HepG2 (cell line): ENCODE data around the gene STMN3. TPM values are rescaled to one million over a fixed set of nuclear protein-coding genes. Genes with fewer than 3 reads are reported as not detected.

Source experiments
- ELF4 ChIP-seq: sonication (generic); formaldehyde crosslinking; IDR thresholded peaks from 2 replicates; pipeline ENCODE4 v1.5.0; 2020; ENCODE audit warnings: missing genetic modification reagents, mild to moderate bottlenecking, moderate library complexity, borderline replicate concordance
- FOXK2 ChIP-seq: fragments of 450-650 bp; IDR thresholded peaks from 2 replicates; pipeline ENCODE4 v1.6.1; 2016
- HOXA5 ChIP-seq: sonication (generic); formaldehyde crosslinking; IDR thresholded peaks from 2 replicates; pipeline ENCODE4 v1.4.0; 2020; ENCODE audit warnings: missing genetic modification reagents
- NKX3-1 ChIP-seq: sonication (generic); formaldehyde crosslinking; IDR thresholded peaks from 2 replicates; pipeline ENCODE4 v1.5.0; 2020; ENCODE audit warnings: missing genetic modification reagents
- SRY ChIP-seq: sonication (generic); formaldehyde crosslinking; IDR thresholded peaks from 2 replicates; pipeline ENCODE4 v1.8.0; 2022; ENCODE audit warnings: mild to moderate bottlenecking, missing genetic modification reagents
- YEATS2 ChIP-seq: sonication (generic); formaldehyde crosslinking; IDR thresholded peaks from 2 replicates; pipeline ENCODE4 v1.4.0; 2020; ENCODE audit warnings: missing genetic modification reagents, borderline replicate concordance
- ZMAT3 ChIP-seq: sonication (generic); formaldehyde crosslinking; conservative IDR thresholded peaks from 2 replicates; pipeline ENCODE4 v1.7.0; 2021; ENCODE audit warnings: missing genetic modification reagents
- ZNF10 ChIP-seq: sonication (generic); formaldehyde crosslinking; IDR thresholded peaks from 2 replicates; pipeline ENCODE4 v1.4.0; 2020; ENCODE audit warnings: mild to moderate bottlenecking, low read depth, missing genetic modification reagents, borderline replicate concordance
- ZNF24 ChIP-seq: fragments of 450-650 bp; IDR thresholded peaks from 2 replicates; pipeline ENCODE4 v1.6.1; 2017; ENCODE audit warnings: antibody characterized with exemption, mild to moderate bottlenecking
- ZNF614 ChIP-seq: IDR thresholded peaks from 2 replicates; pipeline ENCODE4 v1.6.1; 2018; ENCODE audit warnings: missing biosample characterization, missing genetic modification reagents, inconsistent platforms, borderline replicate concordance
- ZNF644 ChIP-seq: IDR thresholded peaks from 2 replicates; pipeline ENCODE4 v1.6.1; 2016; ENCODE audit warnings: low read depth
- ZNF761 ChIP-seq: sonication (generic); formaldehyde crosslinking; conservative IDR thresholded peaks from 2 replicates; pipeline ENCODE4 v1.4.0; 2020; ENCODE audit warnings: mild to moderate bottlenecking, missing genetic modification reagents
- ZNF839 ChIP-seq: sonication (generic); formaldehyde crosslinking; IDR thresholded peaks from 2 replicates; pipeline ENCODE4 v1.4.0; 2020; ENCODE audit warnings: missing genetic modification reagents, mild to moderate bottlenecking, borderline replicate concordance
- polyA plus RNA-seq, 8 experiments: library from polyadenylated mRNA; depleted of rRNA in 3 of 8; stranded (reverse) in 7 of 8; unstranded in 1 of 8; fragments of >200 nt; fragmentation: Illumina TruSeq in 4 of 8; extraction: Trizol in 4 of 8; gene quantifications; 2 replicates each; pipeline versions ENCODE4 v1.2.1 to v1.2.3, GENCODE V29; 2011 to 2016; ENCODE audit warnings: low read depth in 4 of 8, missing spikeins in 1 of 8, mixed read lengths in 1 of 8; ENCODE audit not compliant: insufficient read depth in 1 of 8
- total RNA-seq, 5 experiments: library from RNA; depleted of rRNA; stranded (reverse); fragments of >200 nt; fragmentation: Illumina TruSeq; extraction: Trizol; gene quantifications; 2 replicates each; pipeline ENCODE4 v1.2.3, GENCODE V29; 2016; ENCODE audit warnings: low read depth in 1 of 5
- TF ChIP-seq, protein P1 (sequence below): sonication (generic); formaldehyde crosslinking; IDR thresholded peaks from 2 replicates; pipeline ENCODE4 v1.4.0; 2020; ENCODE audit warnings: mild to moderate bottlenecking, low read depth, missing genetic modification reagents
- TF ChIP-seq, protein P2 (sequence below): sonication (generic); formaldehyde crosslinking; IDR thresholded peaks from 2 replicates; pipeline ENCODE4 v1.4.0; 2020; ENCODE audit warnings: missing genetic modification reagents
- TF ChIP-seq, protein P3 (sequence below): sonication (generic); formaldehyde crosslinking; IDR thresholded peaks from 2 replicates; pipeline ENCODE4 v1.4.0; 2020; ENCODE audit warnings: mild to moderate bottlenecking, missing genetic modification reagents, borderline replicate concordance

Gene STMN3
- total and polyA plus RNA-seq, 2 of the 13 experiments (the other 11 are each of a cell fraction or from before 2014, with no cell fraction given), result 21.0 to 48.3 TPM

DNA sequence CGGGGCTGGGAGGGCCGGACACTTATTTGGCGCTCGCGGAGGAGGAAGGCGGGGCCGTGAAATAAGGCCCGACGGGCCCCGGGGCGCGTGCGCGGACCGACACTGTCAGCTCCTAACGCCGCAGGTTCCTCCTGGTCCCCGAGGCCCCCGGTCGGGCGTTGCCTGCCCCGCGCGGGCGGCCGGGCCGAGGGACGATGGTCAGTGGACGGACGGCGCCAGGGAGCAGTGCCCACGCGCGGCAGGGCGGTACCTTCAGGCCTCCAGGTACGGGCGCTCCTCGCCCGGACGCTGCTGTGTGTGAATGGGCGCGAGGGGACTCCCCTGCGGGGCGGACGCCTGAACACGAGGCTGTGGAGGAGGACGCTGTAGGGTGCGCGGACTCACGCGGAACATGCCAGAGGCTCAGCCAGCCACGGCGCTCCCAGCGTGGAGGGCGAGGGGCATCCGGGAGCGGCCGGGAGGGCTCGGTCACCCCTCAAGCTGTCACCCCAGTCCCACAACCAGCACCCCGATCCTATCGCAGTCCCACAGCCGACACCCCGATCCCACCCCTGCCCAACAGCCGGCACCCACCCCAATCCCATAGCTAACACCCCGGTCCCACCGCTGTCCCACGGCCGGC lies 26.0 kb downstream of the STMN3 start (continued):
- TF ChIP-seq ZNF761 (CRISPR knock-in tag) (peak; percentile 66; the same call in 1 of the 2 replicates), HOXA5 (peak; percentile 98), YEATS2 (CRISPR knock-in tag) (peak; percentile 79; the same call in 1 of the 2 replicates), ZNF839 (CRISPR knock-in tag) (peak; percentile 84; the same call in 1 of the 2 replicates), ZMAT3 (CRISPR knock-in tag) (peak; percentile 73; the same call in 1 of the 2 replicates), ZNF24 (no peak), ZNF10 (no peak), ZNF614 (CRISPR knock-in tag) (peak; percentile 92; the same call in 1 of the 2 replicates), NKX3-1 (peak; percentile 93; the same call in 1 of the 2 replicates), ELF4 (CRISPR knock-in tag) (no peak), ZNF644 (CRISPR knock-in tag) (no peak), FOXK2 (no peak), SRY (CRISPR knock-in tag) (peak; percentile 98)
- TF ChIP-seq, protein P1, sequence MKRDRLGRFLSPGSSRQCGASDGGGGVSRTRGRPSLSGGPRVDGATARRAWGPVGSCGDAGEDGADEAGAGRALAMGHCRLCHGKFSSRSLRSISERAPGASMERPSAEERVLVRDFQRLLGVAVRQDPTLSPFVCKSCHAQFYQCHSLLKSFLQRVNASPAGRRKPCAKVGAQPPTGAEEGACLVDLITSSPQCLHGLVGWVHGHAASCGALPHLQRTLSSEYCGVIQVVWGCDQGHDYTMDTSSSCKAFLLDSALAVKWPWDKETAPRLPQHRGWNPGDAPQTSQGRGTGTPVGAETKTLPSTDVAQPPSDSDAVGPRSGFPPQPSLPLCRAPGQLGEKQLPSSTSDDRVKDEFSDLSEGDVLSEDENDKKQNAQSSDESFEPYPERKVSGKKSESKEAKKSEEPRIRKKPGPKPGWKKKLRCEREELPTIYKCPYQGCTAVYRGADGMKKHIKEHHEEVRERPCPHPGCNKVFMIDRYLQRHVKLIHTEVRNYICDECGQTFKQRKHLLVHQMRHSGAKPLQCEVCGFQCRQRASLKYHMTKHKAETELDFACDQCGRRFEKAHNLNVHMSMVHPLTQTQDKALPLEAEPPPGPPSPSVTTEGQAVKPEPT, result peak; percentile 95; the same call in 1 of the 2 replicates
- TF ChIP-seq, protein P2, sequence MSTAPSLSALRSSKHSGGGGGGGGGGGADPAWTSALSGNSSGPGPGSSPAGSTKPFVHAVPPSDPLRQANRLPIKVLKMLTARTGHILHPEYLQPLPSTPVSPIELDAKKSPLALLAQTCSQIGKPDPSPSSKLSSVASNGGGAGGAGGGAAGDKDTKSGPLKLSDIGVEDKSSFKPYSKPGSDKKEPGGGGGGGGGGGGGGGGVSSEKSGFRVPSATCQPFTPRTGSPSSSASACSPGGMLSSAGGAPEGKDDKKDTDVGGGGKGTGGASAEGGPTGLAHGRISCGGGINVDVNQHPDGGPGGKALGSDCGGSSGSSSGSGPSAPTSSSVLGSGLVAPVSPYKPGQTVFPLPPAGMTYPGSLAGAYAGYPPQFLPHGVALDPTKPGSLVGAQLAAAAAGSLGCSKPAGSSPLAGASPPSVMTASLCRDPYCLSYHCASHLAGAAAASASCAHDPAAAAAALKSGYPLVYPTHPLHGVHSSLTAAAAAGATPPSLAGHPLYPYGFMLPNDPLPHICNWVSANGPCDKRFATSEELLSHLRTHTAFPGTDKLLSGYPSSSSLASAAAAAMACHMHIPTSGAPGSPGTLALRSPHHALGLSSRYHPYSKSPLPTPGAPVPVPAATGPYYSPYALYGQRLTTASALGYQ (CRISPR knock-in tag), result peak; percentile 66; the same call in 1 of the 2 replicates
- TF ChIP-seq, protein P3, sequence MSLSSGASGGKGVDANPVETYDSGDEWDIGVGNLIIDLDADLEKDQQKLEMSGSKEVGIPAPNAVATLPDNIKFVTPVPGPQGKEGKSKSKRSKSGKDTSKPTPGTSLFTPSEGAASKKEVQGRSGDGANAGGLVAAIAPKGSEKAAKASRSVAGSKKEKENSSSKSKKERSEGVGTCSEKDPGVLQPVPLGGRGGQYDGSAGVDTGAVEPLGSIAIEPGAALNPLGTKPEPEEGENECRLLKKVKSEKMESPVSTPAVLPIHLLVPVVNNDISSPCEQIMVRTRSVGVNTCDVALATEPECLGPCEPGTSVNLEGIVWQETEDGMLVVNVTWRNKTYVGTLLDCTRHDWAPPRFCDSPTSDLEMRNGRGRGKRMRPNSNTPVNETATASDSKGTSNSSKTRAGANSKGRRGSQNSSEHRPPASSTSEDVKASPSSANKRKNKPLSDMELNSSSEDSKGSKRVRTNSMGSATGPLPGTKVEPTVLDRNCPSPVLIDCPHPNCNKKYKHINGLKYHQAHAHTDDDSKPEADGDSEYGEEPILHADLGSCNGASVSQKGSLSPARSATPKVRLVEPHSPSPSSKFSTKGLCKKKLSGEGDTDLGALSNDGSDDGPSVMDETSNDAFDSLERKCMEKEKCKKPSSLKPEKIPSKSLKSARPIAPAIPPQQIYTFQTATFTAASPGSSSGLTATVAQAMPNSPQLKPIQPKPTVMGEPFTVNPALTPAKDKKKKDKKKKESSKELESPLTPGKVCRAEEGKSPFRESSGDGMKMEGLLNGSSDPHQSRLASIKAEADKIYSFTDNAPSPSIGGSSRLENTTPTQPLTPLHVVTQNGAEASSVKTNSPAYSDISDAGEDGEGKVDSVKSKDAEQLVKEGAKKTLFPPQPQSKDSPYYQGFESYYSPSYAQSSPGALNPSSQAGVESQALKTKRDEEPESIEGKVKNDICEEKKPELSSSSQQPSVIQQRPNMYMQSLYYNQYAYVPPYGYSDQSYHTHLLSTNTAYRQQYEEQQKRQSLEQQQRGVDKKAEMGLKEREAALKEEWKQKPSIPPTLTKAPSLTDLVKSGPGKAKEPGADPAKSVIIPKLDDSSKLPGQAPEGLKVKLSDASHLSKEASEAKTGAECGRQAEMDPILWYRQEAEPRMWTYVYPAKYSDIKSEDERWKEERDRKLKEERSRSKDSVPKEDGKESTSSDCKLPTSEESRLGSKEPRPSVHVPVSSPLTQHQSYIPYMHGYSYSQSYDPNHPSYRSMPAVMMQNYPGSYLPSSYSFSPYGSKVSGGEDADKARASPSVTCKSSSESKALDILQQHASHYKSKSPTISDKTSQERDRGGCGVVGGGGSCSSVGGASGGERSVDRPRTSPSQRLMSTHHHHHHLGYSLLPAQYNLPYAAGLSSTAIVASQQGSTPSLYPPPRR (CRISPR knock-in tag), result peak; percentile 82
